Raji (cell line): ENCODE measurements around the gene FAM135A.

ENCODE experiments used
- POLR2A ChIP-seq: IDR thresholded peaks from 2 replicates; pipeline ENCODE4 v1.6.1; 2011; ENCODE audit warnings: low read depth, low read length, control low read depth; ENCODE audit not compliant: insufficient read depth

Gene FAM135A

GRCh38 chr6:70503813-70504465, 90.6 kb downstream of the FAM135A start:
- TF ChIP-seq POLR2A, result no peak

- TF ChIP-seq POLR2A, result no peak
These were observed 93.0 kb downstream of the FAM135A start for GRCh38 chr6:70506321-70506720.

- TF ChIP-seq POLR2A, result no peak
These were observed 93.9 kb downstream of the FAM135A start for GRCh38 chr6:70507161-70507560.

- TF ChIP-seq POLR2A, result no peak
These were observed 95.6 kb downstream of the FAM135A start for GRCh38 chr6:70508953-70509352.

GRCh38 chr6:70510600-70510999, 97.3 kb downstream of the FAM135A start:
- TF ChIP-seq POLR2A, result no peak

GRCh38 chr6:70518723-70519122, 105.4 kb downstream of the FAM135A start:
- no peak for TF ChIP-seq POLR2A

GRCh38 chr6:70520575-70520974, 107.3 kb downstream of the FAM135A start:
- TF ChIP-seq POLR2A, result no peak

GRCh38 chr6:70524721-70525286, 111.5 kb downstream of the FAM135A start:
- TF ChIP-seq POLR2A, result no peak

GRCh38 chr6:70527071-70527737, 113.9 kb downstream of the FAM135A start:
- no peak for TF ChIP-seq POLR2A

- TF ChIP-seq POLR2A, result no peak
These were observed 116.7 kb downstream of the FAM135A start for GRCh38 chr6:70530023-70530422.

- TF ChIP-seq POLR2A, result no peak
These were observed 117.8 kb downstream of the FAM135A start for GRCh38 chr6:70531133-70531532.

GRCh38 chr6:70537266-70537665, 124.0 kb downstream of the FAM135A start:
- no peak for TF ChIP-seq POLR2A

GRCh38 chr6:70538376-70538775, 125.1 kb downstream of the FAM135A start:
- TF ChIP-seq POLR2A, result no peak

- TF ChIP-seq POLR2A, result no peak
These were observed 134.0 kb downstream of the FAM135A start for GRCh38 chr6:70547313-70547712.

GRCh38 chr6:70547905-70548304, 134.6 kb downstream of the FAM135A start:
- TF ChIP-seq POLR2A, result no peak

GRCh38 chr6:70549327-70549726, 136.0 kb downstream of the FAM135A start:
- TF ChIP-seq POLR2A, result no peak

- TF ChIP-seq POLR2A, result no peak
These were observed 138.3 kb downstream of the FAM135A start for GRCh38 chr6:70551566-70551965.

- no peak for TF ChIP-seq POLR2A
These were observed 139.7 kb downstream of the FAM135A start for GRCh38 chr6:70552974-70553373.
